ENCODE measurements around the gene EHBP1.
"Not testable (repeated sequence)": the region's sequence is repeated elsewhere in the genome, so short reads cannot be mapped to it uniquely, and the experiment has no call there.

The EHBP1 gene

DNA sequence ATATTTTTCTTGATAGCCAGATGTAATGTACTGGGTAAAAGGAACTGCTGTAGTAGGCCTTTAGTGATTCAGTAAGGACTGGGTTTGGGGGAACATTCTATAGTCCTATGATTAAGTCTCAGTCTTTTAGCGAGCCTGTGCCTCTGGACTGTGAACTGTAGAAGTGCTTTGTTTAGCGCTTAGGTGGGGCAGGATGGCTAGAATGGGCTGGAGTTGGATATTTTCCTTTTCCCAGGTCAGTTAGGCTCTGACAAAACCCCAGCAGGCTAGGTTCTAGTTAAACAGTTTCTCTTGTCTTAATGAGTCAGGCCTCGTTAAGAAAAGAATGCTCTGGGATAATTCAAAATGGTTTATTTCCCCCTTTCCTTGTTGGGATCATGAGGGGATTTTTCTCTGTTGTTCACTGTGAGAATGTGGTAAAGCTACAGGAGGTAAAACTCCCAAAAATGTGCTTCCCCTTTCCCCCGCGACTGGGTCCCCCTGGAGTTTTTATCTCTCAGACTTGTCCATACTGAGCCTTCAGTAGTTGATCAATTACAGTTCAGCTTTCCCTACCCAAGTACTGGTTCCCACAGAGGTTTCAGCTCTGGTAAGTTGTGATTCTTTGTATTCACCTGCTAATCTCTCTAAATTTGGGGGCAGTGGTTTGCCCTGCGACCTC, 31.5 kb downstream of the EHBP1 start:
- DNase-seq (ENCODE audit: low spot score), result no peak

DNA sequence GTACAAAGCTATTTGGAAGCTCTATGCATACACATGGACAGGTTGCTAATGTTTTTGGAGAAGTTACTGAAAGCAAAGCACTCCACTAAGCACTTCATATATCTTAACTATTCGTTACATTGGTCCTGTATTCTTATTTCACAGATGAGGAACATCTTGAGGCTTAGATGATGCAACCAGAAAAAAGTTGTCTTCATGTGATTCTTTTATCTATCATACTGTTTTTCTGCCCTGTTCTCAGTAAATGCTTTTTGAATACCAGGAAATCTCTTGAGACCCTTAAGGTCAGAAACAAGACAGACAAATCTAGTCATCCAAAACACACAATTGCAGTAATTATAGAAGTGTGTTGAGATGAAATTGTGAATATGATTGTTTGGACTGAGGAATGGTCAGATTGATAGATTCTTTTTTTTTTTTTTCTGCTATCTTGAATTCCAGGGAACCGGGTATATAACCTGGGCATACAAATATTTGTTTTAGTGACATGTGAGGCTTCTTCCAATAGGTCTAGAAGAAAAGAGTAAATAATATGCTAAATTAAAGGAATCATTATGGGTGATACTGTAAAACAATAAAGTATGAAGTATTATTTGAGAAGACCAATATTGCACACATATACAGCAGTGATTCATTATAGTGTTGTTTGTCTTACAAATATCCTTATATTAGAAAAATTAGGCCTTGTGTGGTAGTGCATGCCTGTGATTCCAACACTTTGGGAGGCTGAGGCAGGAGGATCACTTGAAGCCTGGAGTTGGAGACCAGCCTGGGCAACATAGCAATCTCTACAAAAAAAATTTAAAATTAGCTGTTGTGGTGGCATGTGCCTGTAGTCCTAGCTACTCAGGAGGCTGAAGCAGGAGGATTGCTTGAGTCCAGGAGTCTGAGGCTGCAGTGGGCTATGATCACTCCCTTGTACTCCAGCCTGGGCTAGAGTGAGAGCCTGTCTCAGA, 33.7 kb downstream of the EHBP1 start:
- no peak for DNase-seq (ENCODE audit: low spot score)

DNA sequence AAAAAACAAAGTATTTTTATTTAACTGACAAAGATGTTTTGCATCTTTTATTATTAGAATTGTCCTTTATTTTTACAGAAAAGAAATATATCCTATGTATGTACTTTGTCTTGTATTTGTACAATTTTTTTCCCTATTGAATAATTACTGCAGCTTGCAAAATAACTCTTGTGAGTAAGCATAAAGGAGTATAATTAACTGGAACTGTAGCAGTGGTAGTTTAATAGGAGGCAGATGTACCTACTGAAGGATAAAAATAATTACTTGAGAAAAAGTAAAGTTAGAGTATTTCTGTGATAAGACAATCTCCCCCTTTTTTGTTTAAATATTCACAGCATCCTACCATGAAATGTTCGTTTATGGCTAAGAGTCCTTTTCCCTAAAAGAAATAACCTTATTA, 34.7 kb downstream of the EHBP1 start:
- no peak for DNase-seq (ENCODE audit: low spot score)

DNA sequence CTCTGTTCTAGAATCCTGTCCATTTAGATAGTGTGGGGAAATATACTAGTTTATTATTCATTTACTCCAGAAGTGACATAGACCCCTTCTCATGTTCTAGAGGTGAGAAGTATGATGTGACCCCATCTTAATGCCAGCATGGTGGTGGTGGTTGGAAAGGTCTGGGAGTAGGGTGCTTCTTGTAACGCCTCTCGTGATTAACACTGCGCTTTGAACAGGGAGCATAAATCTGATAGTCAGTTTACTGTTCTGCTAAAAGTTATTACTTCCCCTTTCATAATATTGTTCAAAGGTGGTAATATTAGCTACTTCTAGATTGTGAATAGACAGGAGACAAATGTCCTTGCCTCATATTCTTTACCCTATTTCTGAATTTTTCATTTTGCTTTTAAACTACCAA, 35.6 kb downstream of the EHBP1 start:
- DNase-seq (ENCODE audit: low spot score), result no peak

DNA sequence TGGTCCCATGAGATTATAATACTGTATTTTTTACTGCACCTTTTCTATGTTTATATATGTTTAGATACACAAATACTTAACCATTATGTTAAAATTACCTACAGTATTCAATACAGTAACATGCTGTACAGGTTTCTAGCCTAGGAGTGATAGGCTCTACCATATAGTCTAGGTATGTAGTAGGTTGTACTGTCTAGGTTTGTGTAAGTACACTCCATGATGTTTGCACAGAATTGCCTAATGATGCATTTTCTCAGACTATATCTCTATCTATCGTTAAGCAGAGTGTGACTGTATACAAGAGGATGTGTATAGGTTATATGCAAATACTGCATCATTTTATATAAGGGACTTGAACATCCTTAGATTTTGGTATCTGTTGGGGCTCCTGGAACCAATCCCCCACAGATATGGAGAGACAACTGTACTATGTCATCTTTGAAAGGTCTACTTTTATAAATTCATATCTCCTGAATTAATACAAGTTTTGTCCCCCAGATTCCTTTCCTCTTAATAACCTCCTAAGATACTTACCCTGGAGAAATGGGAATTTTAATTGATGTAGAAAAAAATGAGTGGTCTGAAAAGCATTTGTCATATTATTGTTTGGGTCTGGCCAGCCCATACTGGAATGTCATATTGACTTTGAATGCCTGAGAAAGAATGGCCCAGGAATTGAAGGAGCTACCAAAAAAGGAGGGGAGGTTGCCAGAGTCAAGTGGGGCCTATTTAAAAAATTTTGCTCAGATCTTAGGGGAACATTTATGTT, 36.6 kb downstream of the EHBP1 start:
- DNase-seq (ENCODE audit: low spot score), result no peak

DNA sequence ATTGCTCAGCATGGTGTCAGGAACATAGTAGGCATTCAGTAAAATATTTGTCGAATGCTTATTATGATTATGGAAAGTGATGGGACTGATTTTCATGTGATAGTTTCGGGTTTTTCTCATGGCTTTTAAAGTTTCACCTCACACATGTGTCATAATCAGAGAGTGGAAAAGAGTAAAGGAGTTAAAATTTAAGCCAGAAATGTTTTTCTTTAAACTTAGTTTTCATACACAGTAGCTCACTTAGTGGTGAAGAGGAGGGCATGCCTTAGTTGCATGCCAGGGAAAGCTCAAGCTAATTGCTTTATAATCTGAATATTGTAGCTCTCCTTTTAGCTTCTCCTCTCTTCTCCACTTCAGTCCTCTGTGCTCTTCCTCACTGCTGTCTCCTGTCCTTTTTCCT, 38.0 kb downstream of the EHBP1 start:
- no peak for DNase-seq (ENCODE audit: low spot score)

DNA sequence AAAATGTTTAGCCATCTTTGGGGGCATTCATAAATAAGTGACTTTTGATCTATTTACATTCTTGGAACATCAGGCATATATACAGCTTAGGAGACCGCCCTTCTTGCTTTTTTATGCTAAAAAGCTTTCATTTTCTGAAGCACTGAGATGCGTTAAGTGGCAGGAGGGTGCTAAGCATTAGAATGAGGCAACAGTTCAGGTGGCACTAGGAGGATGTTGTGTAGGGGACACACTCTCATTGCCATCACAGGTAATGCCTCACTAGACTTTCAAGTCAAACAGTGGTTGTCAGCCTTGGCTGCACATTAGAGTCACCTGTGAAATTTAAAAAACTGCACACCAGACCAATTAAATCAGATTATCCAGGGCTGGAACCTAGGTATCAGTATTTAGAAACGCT, 39.1 kb downstream of the EHBP1 start:
- DNase-seq (ENCODE audit: low spot score), result no peak

DNA sequence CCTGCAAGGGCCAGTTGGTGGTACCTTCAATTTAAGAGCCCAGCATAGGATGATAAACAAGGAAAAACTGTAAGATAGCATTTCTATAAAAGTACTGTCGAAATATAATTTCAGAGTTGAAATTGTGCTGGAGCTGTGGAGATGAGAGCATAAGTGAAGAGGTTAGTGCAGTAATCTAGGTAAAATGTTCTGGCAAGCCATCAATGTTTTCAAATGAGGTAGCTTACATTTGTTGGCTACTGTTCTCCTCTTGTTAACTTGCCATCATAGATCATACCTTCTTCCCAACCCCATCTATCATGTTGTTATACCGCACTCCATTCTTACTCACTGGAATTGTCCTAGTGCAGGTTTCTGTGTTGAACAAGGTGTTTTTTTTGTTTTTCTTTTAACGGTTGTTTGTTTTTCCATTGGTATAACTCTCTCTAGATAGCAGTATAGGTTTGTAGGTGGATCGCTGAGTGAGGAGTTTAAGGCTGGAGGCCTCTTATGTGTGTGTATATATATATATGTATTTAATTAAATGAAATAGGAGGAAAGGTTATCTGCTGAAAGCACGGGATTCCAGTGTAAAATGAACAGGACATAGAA, 40.5 kb downstream of the EHBP1 start:
- no peak for DNase-seq (ENCODE audit: low spot score)

DNA sequence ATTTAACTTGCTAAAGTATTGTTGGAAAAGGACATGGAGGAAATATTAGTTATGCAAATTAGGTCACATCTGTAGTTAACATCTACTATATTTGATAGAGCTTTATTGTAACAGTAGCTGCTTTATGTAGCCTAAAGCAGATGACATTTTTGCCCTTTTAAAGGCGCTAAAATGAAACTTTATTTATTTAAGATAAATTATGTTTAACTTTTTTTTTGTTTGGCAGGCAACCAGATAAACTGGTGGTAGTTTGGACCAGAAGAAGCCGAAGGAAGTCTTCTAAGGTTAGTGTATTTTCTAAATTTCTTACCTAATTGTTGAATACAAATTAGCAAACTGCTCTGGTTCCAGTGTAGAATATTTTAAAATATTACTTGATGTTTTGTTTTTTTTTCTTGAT, 41.7 kb downstream of the EHBP1 start:
- DNase-seq (ENCODE audit: low spot score), result no peak

DNA sequence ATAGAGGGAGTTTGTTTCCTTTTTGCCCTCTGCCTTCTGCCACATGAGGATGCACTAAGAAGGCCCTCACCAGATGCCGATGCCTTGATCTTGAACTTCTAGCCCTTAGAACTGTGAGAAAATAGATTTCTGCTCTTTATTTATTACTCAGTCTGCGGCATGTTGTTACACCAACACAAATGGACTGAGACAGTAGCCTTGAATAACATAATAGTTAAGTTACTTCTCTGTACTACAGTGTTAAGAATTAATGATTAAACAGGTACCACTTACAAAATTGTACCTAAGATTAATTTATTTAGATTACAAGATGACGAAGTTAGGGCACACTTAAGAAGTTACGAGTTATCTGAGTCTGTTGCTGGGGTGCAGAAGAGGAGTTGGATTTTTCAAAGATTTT, 42.4 kb downstream of the EHBP1 start:
- DNase-seq (ENCODE audit: low spot score), result no peak

DNA sequence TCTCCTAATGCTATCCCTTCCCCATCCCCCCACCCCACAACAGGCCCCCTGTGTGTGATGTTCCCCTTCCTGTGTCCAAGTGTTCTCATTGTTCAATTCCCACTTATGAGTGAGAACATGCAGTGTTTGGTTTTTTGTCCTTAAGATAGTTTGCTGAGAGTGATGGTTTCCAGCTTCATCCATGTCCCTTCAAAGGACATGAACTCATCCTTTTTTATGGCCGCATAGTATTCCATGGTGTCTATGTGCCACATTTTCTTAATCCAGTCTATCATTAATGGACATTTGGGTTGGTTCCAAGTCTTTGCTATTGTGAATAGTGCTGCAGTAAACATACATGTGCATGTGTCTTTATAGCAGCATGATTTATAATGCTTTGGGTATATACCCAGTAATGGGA, 43.6 kb downstream of the EHBP1 start:
- not testable (repeated sequence) for DNase-seq (ENCODE audit: low spot score)

DNA sequence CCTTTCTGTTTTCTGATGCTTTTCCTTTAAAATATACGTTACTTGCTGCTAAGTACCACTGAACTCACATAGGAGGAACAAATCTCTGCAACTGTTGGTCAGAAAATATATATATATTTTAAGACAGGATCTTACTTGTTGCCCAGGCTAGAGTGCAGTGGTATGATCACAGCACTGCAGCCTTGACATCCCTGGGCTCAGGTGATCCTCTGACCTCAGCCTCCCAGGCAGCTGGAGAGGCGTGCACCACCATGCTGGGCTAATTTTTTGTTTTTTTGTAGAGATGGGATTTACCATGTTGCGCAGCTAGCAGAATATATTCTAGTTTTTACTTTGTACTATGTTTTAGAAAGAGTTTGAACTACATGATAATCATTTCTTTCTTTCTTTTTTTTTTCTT, 51.5 kb downstream of the EHBP1 start:
- DNase-seq (ENCODE audit: low spot score), result no peak

DNA sequence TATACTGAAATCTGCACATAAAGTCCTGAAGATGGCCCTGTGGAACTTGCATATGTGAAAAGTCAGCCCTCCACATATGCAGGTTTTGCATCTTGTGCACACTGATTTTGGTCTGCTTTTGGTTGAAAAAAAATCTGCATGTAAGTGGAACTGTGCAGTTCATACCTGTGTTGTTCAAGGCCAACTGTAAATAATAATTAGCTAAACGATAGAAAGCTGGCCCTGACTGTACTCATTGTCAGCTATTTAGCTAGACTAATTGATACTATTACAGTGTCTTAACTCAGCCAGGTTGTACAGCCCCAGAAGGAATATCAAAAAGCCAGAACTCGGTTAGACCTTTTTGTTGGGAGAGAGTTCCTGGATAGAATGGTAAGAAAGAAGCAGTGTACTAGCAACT, 54.5 kb downstream of the EHBP1 start:
- no peak for DNase-seq (ENCODE audit: low spot score)

DNA sequence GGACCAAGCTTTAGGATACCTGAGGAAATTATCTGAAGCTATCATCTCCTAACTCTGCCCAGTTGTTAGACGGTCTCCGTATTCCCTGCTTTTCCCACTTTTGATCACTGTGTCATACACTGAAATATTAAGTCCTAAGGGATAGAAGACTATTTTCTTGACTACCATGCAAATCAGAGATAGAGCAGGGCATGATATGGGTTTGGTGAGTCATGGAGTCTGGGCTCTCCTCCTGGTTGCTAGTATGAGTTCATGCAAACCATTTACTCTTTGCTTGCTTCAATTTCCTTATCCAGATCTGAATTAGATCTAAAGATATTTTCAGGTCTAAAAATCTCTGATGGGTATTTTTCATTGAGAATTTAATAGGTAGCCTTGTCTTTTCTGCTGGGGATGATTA, 55.0 kb downstream of the EHBP1 start:
- no peak for DNase-seq (ENCODE audit: low spot score)

DNA sequence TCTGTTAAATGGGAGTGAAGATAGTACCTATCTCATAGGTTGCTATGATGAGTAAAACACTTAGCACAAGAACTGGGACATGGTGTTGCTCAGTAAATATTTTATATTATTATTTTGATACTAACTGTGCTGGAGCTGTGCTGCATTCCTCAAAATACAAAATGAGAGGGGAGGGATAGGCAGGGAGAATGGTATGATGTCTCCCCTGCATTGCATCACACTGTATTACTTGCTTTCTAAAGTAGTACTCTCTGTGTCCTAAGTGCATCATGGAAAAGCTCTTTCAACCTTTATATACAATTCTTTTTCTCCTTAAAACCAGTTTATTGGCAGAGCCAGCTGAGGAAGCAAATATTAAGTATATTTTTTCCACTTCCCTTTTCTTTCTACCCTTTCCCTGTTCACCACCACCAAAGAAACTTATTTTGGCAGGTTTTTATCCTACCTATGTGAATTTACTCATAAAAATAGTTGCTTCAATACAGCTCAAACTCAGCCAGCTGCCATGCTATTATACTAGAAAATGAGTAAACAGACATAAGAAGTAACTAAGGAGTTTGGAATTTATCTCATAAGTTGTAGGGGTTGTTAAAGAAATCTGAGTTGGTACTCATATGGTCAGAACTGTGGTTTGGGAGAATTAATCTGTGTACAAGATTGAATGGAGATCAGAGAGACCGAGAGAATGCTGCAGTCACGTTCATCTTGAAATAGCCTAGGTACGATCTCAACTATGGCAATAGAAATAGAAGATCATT, 60.3 kb downstream of the EHBP1 start:
- no peak for DNase-seq (ENCODE audit: low spot score)

DNA sequence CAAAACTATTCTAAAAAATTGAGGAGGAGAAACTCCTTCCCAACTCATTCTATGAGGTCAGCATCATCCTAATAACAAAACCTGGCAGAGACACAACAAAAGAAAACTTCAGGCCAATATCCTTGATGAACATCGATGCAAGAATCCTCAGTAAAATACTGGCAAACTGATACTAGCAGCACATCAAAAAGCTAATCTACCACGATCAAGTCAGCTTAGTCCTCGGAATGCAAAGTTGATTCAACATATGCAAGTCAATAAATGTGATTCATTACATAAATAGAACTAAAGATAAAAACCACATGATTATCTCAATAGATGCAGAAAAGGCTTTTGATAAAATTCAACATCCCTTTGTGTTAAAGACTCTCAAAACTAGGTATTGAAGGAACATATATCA, 63.1 kb downstream of the EHBP1 start:
- DNase-seq (ENCODE audit: low spot score), result no peak

DNA sequence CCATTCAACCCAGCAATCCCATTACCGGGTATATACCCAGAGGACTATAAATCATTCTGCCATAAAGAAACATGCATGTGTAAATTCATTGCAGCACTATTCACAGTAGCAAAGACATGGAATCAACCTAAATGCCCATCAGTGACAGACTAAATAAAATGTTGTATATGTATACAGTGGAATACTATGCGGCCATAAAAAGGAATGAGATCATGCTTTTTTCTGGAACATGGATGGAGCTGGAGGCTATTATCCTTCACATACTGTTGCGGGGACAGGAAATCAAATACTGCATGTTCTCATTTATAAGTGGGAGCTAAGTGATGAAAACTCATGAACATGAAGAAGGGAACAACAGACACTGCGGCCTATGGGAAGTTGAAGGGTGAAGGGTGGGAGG, 65.1 kb downstream of the EHBP1 start:
- DNase-seq (ENCODE audit: low spot score), result no peak

DNA sequence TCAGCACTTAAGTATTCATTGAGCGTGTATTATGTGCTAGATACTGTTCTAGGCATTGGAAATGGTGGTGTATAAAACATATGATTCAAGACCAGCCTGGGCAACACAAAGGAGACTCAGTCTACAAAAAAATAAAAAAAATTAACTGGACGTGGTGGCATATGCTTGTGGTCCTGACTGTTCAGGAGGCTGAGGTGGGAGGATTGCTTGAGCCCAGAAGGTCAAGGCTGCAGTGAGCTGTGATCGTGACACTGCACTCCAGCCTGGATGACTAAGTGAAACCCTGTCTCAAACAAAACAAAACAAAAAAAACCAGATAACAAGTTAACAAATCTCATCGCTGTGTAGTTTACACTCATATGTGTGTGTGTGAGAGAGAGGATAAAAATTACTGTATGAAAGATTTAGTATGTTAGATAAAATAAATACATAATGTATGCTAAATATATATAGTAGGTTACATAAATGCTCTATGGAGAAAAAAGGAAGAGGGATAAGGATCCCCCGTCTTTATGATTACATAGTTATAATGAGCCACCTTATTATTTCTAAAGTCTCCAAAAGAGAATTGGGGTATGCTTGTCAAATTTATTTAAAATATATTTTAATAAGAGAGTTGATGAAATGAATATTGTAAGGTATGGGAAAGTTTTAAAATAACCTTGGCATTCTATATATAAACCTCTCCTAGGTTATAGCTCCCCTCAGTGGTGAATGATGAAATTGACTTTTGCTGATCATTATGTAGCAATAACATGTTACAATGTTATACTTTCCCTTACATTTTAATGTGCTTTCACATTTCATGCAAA, 69.2 kb downstream of the EHBP1 start:
- peak; percentile 15 for DNase-seq (ENCODE audit: low spot score)

DNA sequence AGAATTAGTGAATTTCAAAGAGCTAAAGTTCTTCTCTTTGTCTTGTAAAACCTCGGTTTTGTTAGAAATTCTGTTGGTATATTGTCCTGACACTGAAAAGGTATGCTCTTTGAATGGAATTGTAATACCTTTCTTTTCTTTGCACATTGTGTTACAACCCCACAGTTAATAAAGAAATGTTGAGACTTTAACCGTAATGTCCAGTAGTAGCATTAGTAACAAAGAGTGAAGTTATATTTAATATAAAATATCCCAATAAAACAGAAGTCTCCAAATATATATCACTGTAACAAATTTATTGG, 69.8 kb downstream of the EHBP1 start:
- no peak for DNase-seq (ENCODE audit: low spot score)

DNA sequence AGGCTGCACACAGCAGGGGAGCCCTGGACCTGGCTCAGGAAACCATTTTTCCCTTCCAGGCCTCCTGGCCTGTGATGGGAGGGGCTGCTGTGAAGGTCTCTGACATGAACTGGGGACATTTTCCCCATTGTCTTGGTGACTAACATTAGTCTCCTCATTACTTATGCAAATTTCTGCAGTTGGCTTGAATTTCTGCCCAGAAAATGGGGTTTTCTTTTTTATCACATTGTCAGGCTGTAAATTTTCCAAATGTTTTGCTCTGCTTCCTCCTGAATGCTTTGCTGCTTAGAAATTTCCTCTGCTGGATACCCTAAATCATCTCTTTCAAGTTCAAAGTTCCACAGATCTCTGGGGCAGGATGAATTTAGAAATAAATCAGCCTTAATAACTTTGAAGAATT, 78.2 kb downstream of the EHBP1 start:
- no peak for DNase-seq (ENCODE audit: low spot score)

DNA sequence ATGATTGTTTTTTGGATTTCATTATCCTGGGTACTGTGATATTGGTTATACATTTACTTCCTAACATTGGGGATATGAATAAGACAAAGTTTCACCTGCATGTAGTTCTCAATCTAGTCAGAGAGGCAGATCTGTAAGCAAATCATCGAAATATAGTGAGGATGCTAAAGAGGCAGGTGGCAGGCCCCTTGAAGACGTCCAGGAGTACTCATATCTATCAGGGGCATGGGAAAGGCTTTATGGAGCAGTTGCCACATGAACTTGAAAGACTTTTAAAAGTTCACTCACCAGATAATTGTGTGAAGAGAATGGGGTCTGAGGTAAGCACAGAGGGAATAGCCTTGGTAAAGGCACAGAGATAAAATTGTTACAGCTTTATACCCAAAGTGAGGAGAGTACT, 78.8 kb downstream of the EHBP1 start:
- no peak for DNase-seq (ENCODE audit: low spot score)
